ENCODE data around the gene HSD17B2.

Gene HSD17B2

DNA sequence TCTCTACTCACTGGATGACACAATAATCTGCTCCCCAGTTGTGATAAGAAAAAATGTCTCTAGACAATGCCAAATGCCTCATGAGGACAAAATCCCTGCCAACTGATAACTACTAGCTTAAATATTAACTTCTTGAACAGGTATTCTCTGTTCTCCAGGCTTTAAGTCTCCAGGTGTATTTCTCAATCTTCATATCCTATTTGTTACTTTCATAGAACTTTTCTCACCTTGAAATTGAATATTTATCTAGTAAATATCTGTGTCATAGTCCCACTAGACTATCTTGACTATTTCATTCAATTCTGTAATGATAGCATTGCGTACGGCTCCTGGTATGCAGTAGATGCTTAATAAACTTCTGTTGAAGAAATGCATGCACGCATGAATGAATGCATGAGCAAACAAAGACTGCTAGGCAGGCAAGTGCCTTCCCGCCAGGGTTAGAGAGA is 15.9 kb downstream of the HSD17B2 start:
- Histone ChIP-seq H3K36me3 (ENCODE audit: control insufficient read depth in 1 of 2, insufficient read depth in 2 of 2, low read length in 2 of 2) (no peaks in the 10 kb centered on the region), H3K4me3 (ENCODE audit: low read depth in 1 of 2, low read length in 2 of 2) (no peak overlapping the region), H3K4me1 (ENCODE audit: control insufficient read depth in 1 of 2, insufficient read depth in 2 of 2, low read length in 2 of 2) (no peaks in the 10 kb centered on the region), H3K27me3 (ENCODE audit: low read depth, low read length) (no peaks in the 10 kb centered on the region), H3K27ac (ENCODE audit: low read length) (no peak overlapping the region), H3K9me3 (ENCODE audit: control insufficient read depth in 1 of 2, low read length in 2 of 2) (no peaks in the 10 kb centered on the region)

DNA sequence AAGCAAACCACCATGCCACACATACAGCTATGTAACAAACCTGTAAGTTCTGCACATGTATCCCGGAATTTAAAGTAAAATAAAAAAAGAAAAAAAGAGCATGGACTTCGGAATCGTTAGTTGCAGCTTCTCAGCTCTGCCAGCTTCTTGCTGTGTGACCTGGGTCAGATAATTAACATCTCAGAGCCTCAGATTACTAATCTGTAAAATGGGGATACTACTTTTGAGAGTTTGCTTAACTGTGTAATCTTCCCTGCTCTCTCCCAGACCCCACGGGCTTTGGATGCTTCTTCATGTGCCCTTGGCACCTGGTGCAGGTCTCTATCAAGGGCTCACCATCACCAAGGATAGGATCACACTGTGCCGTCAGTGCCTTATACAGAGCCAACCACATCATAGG is 16.6 kb downstream of the HSD17B2 start:
- Histone ChIP-seq H3K36me3 (ENCODE audit: control insufficient read depth in 1 of 2, insufficient read depth in 2 of 2, low read length in 2 of 2) (no peaks in the 10 kb centered on the region), H3K27ac (ENCODE audit: low read length) (no peak overlapping the region), H3K4me1 (ENCODE audit: control insufficient read depth in 1 of 2, insufficient read depth in 2 of 2, low read length in 2 of 2) (no peaks in the 10 kb centered on the region), H3K4me3 (ENCODE audit: low read depth in 1 of 2, low read length in 2 of 2) (no peak overlapping the region), H3K27me3 (ENCODE audit: low read depth, low read length) (no peaks in the 10 kb centered on the region), H3K9me3 (ENCODE audit: control insufficient read depth in 1 of 2, low read length in 2 of 2) (no peaks in the 10 kb centered on the region)

DNA sequence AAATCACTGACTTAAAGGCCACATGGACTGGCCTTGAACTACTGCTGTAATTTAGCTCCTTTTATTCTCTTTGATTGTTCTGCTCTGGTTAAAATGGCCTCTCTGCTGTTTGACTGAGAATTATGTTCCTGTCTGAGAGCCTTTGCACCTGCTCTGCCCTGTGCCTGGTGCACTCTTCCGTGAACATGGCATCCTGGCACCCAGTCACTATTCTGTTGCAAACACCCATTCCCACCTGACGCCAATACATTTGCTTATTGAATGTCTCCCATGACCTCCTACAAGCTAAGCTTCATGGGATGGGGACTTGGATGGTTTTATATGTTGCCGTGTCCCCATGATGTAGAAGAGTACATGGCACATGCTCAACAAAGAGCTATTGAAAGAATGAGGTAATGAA is 20.1 kb downstream of the HSD17B2 start:
- Histone ChIP-seq H3K4me3 (ENCODE audit: low read depth in 1 of 2, low read length in 2 of 2) (no peak overlapping the region), H3K27me3 (ENCODE audit: low read depth, low read length) (no peaks in the 10 kb centered on the region), H3K4me1 (ENCODE audit: control insufficient read depth in 1 of 2, insufficient read depth in 2 of 2, low read length in 2 of 2) (no peaks in the 10 kb centered on the region), H3K9me3 (ENCODE audit: control insufficient read depth in 1 of 2, low read length in 2 of 2) (no peaks in the 10 kb centered on the region), H3K27ac (ENCODE audit: low read length) (no peak overlapping the region), H3K36me3 (ENCODE audit: control insufficient read depth in 1 of 2, insufficient read depth in 2 of 2, low read length in 2 of 2) (no peaks in the 10 kb centered on the region)

DNA sequence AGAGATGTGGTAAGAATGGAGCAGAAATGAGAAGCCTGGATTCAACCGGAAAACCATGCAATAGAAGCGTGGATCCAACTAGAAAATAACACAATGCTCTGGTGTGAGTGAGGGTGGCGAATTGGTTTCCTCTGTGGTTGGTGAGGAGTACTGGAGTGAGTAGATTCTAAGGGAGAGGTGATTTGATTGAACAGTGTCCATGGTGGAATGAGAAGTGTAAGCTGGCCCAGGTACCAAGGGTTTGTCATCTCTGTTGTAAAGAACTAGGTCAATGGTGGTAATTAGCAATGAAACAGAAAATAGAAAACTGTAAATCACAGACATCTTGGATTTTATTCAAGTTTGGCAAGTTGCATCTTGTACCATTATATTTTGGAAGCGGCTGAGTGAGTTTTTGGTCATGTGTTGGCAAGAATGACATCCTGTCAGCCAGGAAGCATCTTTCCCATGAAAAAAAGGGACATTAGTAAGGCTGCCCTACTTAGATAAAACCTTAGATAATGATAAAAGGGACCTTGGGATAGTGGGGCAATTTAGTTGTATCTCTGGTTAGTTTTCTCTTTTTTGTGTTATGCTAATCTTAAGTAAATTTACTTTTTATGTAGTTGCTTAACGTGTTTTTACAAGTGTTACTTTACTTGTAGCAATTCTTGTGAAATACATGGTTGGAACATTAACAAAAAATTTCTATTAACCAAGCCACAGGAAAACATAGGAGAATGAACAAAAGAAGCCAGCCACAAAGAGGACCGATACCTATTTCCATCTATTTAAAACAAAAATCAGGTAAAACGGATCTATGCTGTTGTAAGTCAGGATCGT is 20.9 kb downstream of the HSD17B2 start:
- Histone ChIP-seq H3K27me3 (ENCODE audit: low read depth, low read length) (no peaks in the 10 kb centered on the region), H3K4me1 (ENCODE audit: control insufficient read depth in 1 of 2, insufficient read depth in 2 of 2, low read length in 2 of 2) (no peaks in the 10 kb centered on the region), H3K4me3 (ENCODE audit: low read depth in 1 of 2, low read length in 2 of 2) (no peak overlapping the region), H3K27ac (ENCODE audit: low read length) (no peak overlapping the region), H3K36me3 (ENCODE audit: control insufficient read depth in 1 of 2, insufficient read depth in 2 of 2, low read length in 2 of 2) (no peaks in the 10 kb centered on the region), H3K9me3 (ENCODE audit: control insufficient read depth in 1 of 2, low read length in 2 of 2) (no peaks in the 10 kb centered on the region)

DNA sequence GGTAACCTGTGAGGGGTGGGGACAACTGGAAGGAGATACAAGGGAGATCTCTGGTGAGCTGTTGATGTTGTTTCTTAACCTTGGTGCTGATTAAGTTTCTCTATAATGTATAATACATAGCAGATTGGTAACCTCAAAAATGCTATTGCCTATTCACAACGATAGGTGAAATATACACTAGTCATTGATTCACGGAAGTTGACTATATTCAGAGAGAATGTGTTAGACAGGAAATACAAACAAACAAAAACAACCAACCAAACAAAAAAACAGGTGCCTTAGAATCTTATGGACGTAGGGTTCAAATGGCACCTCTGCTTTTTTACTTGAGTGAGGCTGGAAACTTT is 21.5 kb downstream of the HSD17B2 start:
- Histone ChIP-seq H3K27ac (ENCODE audit: low read length) (no peak overlapping the region), H3K4me1 (ENCODE audit: control insufficient read depth in 1 of 2, insufficient read depth in 2 of 2, low read length in 2 of 2) (no peaks in the 10 kb centered on the region)

DNA sequence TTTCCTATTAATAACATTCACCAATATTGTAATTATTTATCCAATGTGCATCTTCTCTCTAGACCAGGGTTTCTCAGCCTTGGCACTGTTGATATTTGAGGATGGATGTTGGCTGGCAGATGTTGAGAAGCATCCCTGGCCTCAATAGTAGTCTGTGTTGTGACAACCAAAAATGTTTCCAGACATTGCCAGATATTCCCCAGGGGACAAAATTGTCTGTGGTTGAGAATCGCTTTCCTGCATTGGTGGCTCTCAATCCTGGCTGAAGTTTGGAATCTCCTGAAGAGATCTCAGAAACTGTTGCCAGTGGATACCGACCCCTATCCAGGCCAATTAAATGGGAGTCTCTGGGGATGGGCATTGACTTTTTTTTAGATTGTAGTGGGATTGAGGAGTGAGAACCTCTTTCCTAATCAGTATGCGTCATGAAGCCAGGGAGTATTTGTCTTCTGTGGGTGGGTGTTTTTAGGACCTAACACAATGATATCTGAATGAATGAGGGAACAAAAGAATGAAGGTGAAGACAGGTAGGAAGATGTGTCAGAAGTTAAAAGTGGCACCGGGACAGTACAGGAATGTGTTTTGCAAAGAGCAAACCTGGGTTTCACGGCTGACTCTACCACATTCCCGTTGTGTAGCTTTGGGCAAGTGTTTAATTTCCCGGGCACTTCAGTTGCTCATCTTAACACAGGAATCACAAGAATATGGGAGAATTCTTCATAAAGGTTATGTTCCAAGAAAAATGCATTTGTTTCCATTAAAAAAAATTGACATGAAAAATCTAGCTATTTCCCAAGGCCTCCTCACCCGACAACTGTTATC is 24.3 kb downstream of the HSD17B2 start:
- Histone ChIP-seq H3K4me3 (ENCODE audit: low read depth in 1 of 2, low read length in 2 of 2) (no peak overlapping the region), H3K27ac (ENCODE audit: low read length) (no peak overlapping the region), H3K36me3 (ENCODE audit: control insufficient read depth in 1 of 2, insufficient read depth in 2 of 2, low read length in 2 of 2) (no peaks in the 10 kb centered on the region), H3K4me1 (ENCODE audit: control insufficient read depth in 1 of 2, insufficient read depth in 2 of 2, low read length in 2 of 2) (no peaks in the 10 kb centered on the region), H3K27me3 (ENCODE audit: low read depth, low read length) (no peaks in the 10 kb centered on the region), H3K9me3 (ENCODE audit: control insufficient read depth in 1 of 2, low read length in 2 of 2) (no peaks in the 10 kb centered on the region)

More for the DNA sequence above, 21.5 kb downstream of the HSD17B2 start:
- Histone ChIP-seq H3K4me3 (ENCODE audit: low read depth in 1 of 2, low read length in 2 of 2) (no peak overlapping the region), H3K9me3 (ENCODE audit: control insufficient read depth in 1 of 2, low read length in 2 of 2) (no peaks in the 10 kb centered on the region), H3K27me3 (ENCODE audit: low read depth, low read length) (no peaks in the 10 kb centered on the region), H3K36me3 (ENCODE audit: control insufficient read depth in 1 of 2, insufficient read depth in 2 of 2, low read length in 2 of 2) (no peaks in the 10 kb centered on the region)

DNA sequence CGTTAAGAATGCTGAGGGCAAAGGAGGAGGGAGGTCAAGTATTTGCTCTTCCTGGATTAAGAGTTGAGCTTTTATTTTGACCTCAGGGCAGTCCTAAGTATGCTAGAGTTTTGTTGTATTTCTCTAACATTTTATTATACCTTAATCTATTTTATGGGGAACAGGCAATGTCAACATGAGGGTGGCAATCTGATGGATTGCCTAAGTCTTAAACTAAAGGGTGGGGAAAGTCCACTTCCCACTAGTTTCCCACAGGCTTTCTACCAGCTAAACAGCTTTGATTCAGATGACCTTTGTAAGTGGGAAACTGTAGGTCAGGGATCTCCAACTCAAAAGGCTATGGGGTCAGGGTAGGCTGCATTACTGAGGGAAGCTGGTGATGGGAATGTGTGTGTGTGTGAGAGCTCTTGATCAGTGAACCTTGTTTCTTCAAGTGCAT is 24.9 kb downstream of the HSD17B2 start:
- H3K9me3 ChIP-seq (ENCODE audit: control insufficient read depth in 1 of 2, low read length in 2 of 2) = no peaks in the 10 kb centered on the region
- no peak overlapping the region for H3K4me3 ChIP-seq (ENCODE audit: low read depth in 1 of 2, low read length in 2 of 2)
- H3K4me1 ChIP-seq (ENCODE audit: control insufficient read depth in 1 of 2, insufficient read depth in 2 of 2, low read length in 2 of 2) = no peaks in the 10 kb centered on the region
- H3K27ac ChIP-seq (ENCODE audit: low read length) = no peak overlapping the region
- H3K27me3 ChIP-seq (ENCODE audit: low read depth, low read length) = no peaks in the 10 kb centered on the region
- no peaks in the 10 kb centered on the region for H3K36me3 ChIP-seq (ENCODE audit: control insufficient read depth in 1 of 2, insufficient read depth in 2 of 2, low read length in 2 of 2)

DNA sequence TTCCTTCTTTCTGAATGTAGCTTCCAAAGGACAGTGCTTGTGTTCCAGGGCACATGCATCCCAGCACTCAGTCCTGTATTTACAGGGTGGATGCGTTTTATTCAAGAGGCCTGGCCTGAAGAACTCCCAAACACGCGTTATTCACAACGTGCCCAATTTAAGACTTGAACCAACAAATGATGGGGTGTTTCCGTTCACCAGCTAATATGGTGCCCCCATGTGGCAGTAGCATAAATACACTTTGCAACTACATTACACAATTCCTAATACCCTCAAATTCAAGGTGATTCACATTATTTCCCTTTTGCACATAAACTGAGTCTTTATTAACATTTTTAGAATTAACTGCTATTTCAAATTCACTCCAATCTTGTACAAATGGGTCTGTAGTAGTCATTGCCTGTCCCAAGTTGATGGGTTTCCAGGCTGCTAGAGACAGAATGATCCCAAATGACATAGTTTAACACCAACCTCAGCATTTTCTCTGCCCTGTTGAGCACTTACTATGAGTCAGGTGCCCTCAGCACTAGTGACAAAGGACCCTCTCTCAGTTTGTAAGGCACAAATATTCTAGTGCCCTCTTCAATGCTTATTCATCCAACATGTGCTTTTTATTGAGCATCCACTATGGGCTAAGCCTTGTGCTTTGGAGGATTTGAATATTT is 26.9 kb downstream of the HSD17B2 start:
- no peaks in the 10 kb centered on the region for H3K27me3 ChIP-seq (ENCODE audit: low read depth, low read length)
- no peaks in the 10 kb centered on the region for H3K9me3 ChIP-seq (ENCODE audit: control insufficient read depth in 1 of 2, low read length in 2 of 2)
- H3K36me3 ChIP-seq (ENCODE audit: control insufficient read depth in 1 of 2, insufficient read depth in 2 of 2, low read length in 2 of 2) = no peaks in the 10 kb centered on the region
- H3K27ac ChIP-seq (ENCODE audit: low read length) = no peak overlapping the region
- no peak overlapping the region for H3K4me3 ChIP-seq (ENCODE audit: low read depth in 1 of 2, low read length in 2 of 2)
- H3K4me1 ChIP-seq (ENCODE audit: control insufficient read depth in 1 of 2, insufficient read depth in 2 of 2, low read length in 2 of 2) = no peaks in the 10 kb centered on the region

DNA sequence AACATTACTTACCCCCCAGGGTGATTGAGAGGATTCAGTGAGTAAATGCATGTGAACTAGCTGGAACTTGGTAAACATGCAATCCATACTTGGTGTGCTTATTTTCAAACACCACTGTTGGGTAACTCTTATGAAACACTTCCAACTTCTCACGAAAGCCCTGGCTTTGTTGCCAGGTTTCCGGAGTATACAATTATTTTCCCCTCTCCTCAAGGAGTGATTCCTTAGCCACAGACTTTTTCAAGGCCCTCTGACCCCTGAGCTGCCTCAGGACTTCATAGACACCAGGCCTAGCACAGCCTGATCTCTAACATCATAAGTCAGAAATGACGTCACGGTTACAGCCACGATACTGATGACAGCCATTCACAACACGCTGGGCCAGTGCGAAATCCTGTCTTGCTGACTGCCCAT is 27.6 kb downstream of the HSD17B2 start:
- Histone ChIP-seq H3K4me1 (ENCODE audit: control insufficient read depth in 1 of 2, insufficient read depth in 2 of 2, low read length in 2 of 2) (no peaks in the 10 kb centered on the region), H3K27me3 (ENCODE audit: low read depth, low read length) (no peaks in the 10 kb centered on the region), H3K9me3 (ENCODE audit: control insufficient read depth in 1 of 2, low read length in 2 of 2) (no peaks in the 10 kb centered on the region), H3K27ac (ENCODE audit: low read length) (no peak overlapping the region), H3K4me3 (ENCODE audit: low read depth in 1 of 2, low read length in 2 of 2) (no peak overlapping the region), H3K36me3 (ENCODE audit: control insufficient read depth in 1 of 2, insufficient read depth in 2 of 2, low read length in 2 of 2) (no peaks in the 10 kb centered on the region)

DNA sequence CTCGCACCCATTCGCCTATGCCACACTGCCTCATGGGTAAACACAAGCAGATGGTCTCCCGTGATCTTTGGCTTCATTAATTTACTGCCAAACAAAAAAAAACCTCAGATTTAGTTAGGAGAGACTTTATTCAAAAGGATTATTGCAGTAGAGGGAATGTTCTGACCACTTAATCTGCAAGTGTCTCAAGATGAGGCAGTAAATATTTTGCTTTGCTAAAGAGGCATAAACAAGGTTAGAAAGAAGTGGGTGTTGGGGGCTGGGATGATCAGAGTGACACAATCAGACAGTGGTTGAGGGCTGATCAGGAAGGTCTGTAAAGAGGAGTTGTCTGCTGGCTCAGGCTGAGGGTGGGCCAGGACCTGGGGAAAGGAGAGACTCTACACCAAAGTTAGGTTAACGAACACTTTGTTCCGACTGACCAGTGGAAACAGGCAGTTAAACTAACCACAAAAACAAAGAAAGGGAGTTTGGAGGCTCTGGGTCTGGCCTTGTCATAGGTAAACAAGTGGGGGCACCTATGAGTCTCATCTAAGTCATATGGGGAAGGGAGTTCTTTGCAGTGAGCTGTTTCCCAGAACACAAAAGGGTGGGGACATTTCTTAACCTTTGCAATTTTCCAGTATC is 28.5 kb downstream of the HSD17B2 start:
- no peak overlapping the region for H3K27ac ChIP-seq (ENCODE audit: low read length)
- H3K27me3 ChIP-seq (ENCODE audit: low read depth, low read length) = no peaks in the 10 kb centered on the region
- no peaks in the 10 kb centered on the region for H3K9me3 ChIP-seq (ENCODE audit: control insufficient read depth in 1 of 2, low read length in 2 of 2)
- no peaks in the 10 kb centered on the region for H3K4me1 ChIP-seq (ENCODE audit: control insufficient read depth in 1 of 2, insufficient read depth in 2 of 2, low read length in 2 of 2)
- no peak overlapping the region for H3K4me3 ChIP-seq (ENCODE audit: low read depth in 1 of 2, low read length in 2 of 2)
- no peaks in the 10 kb centered on the region for H3K36me3 ChIP-seq (ENCODE audit: control insufficient read depth in 1 of 2, insufficient read depth in 2 of 2, low read length in 2 of 2)

Data from muscle layer of duodenum (tissue), 2 donors.